GM20000 (cell line): Measurements from ENCODE around the gene DRD1.
A peak's percentile ranks its signal among the peaks of the same experiment; 100 is the strongest.

Experiments used
- DNase-seq: peaks from one replicate; pipeline ENCODE4 v3.0.0; 2012; ENCODE audit warnings: low spot score
- CTCF ChIP-seq: IDR thresholded peaks from 2 replicates; pipeline ENCODE4 v1.5.1; 2012; ENCODE audit warnings: mild to moderate bottlenecking, control low read depth; ENCODE audit errors: extremely low read depth, missing control alignments

The DRD1 gene

GRCh38 chr5:175485631-175486030, 41.6 kb upstream of the DRD1 start:
- DNase-seq: no peak
- no peak for TF ChIP-seq CTCF

GRCh38 chr5:175484829-175485228, 40.8 kb upstream of the DRD1 start:
- DNase-seq: no peak
- TF ChIP-seq CTCF: no peak

GRCh38 chr5:175484322-175484721, 40.3 kb upstream of the DRD1 start:
- DNase-seq: no peak
- no peak for TF ChIP-seq CTCF

- DNase-seq: no peak
- TF ChIP-seq CTCF: no peak
Measured at GRCh38 chr5:175483337-175483736, 39.4 kb upstream of the DRD1 start.

- no peak for DNase-seq
- no peak for TF ChIP-seq CTCF
Measured at GRCh38 chr5:175479125-175479881, 35.3 kb upstream of the DRD1 start.

GRCh38 chr5:175478384-175479124, 34.6 kb upstream of the DRD1 start, which contains the start of gene SFXN1:
SFXN1 (plus strand) TSS chr5:175478560; CDS start chr5:175492104, 13,544 bp downstream.
- no peak for TF ChIP-seq CTCF
- peak; percentile 97 for DNase-seq

- no peak for DNase-seq
- no peak for TF ChIP-seq CTCF
Measured at GRCh38 chr5:175478008-175478383, 34.0 kb upstream of the DRD1 start.
